Lower lobe of right lung (tissue), 2 donors: ENCODE results near the gene TARS1. TPM values are rescaled to one million over a fixed set of nuclear protein-coding genes. Genes with fewer than 3 reads are reported as not detected.

ENCODE experiments used
- ATAC-seq, 2 donors: fragments of 200-7000 bp; cut with Tn5 transposase; one replicate each; pipeline ENCODE4 v1.9.1; 2020 to 2022; ENCODE audit warnings: mild to moderate bottlenecking in 2 of 2, moderate library complexity in 2 of 2
- DNase-seq: peaks from one replicate; pipeline ENCODE4 v3.0.0-alpha.2; 2020
- H3K27ac ChIP-seq: fragments of 200-600 bp; one replicate; pipeline ENCODE4 v1.8.0; 2022
- H3K27me3 ChIP-seq: fragments of 200-600 bp; one replicate; pipeline ENCODE4 v1.8.0; 2022; ENCODE audit warnings: low read depth
- H3K36me3 ChIP-seq: fragments of 200-600 bp; one replicate; pipeline ENCODE4 v1.8.0; 2022; ENCODE audit warnings: mild to moderate bottlenecking
- H3K4me1 ChIP-seq: fragments of 200-600 bp; one replicate; pipeline ENCODE4 v1.8.0; 2022
- H3K4me3 ChIP-seq: fragments of 200-600 bp; one replicate; pipeline ENCODE4 v1.8.0; 2022; ENCODE audit warnings: mild to moderate bottlenecking
- H3K9me3 ChIP-seq: fragments of 200-600 bp; one replicate; pipeline ENCODE4 v1.8.0; 2022
- CTCF ChIP-seq: fragments of 200-600 bp; IDR thresholded peaks from one replicate; pipeline ENCODE4 v1.8.0; 2022; ENCODE audit warnings: antibody characterized with exemption, mild to moderate bottlenecking
- intact Hi-C: fragments of 100-400 bp; cut with DNase I; formaldehyde crosslinking; loops from one replicate; pipeline ENCODE4 v1.11.0; 2022
- total RNA-seq: library from RNA; stranded (reverse); fragmentation: NEBNext Ultra II Directional; extraction: Animal tissue kit (Norgen Biotek cat#: 25700); gene quantifications from one replicate; pipeline ENCODE4 v1.2.1, GENCODE V29; 2021
- donor health status: DM: no; HTN: yes; CAD: no; lungs with severe emphysema.

Gene TARS1
- total RNA-seq, 1 donor from 2014 or later: 93.9 TPM

DNA sequence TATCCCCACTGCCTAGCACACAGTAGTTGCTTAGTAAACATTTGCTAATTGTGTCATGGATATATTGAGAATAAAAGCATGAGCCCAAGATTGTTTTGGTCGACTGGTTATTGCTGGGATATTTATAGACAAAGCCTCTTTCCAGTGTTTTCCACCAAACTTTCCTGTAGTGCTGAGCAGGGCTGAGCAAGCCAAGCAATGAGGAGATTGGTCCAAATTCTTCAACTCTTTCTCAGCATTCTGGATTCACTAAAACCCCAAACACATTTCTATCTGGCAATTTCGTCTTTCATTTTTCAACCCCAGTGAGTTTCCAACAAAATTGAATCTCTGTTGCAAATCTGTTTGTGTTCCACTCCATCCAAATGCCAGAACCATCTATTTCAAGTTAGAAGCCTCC is 31.9 kb upstream of the TARS1 start:
- no peak for ATAC-seq
- Histone ChIP-seq H3K27me3 (no peaks in the 10 kb centered on the region), H3K36me3 (no peaks in the 10 kb centered on the region), H3K4me1 (no peaks in the 10 kb centered on the region), H3K9me3 (no peaks in the 10 kb centered on the region), H3K27ac (no peak overlapping the region), H3K4me3 (no peak overlapping the region)
- DNase-seq: no peak
- intact Hi-C loops: no loop called here
- no peak for TF ChIP-seq CTCF

- intact Hi-C loops: no loop called here
- TF ChIP-seq CTCF: no peak
- no peak for ATAC-seq
- Histone ChIP-seq H3K27me3 (no peaks in the 10 kb centered on the region), H3K36me3 (no peaks in the 10 kb centered on the region), H3K4me3 (no peak overlapping the region), H3K27ac (no peak overlapping the region), H3K9me3 (no peaks in the 10 kb centered on the region), H3K4me1 (no peaks in the 10 kb centered on the region)
- DNase-seq: no peak
Observed at GRCh38 chr5:33409435-33410170, 31.2 kb upstream of the TARS1 start.

DNA sequence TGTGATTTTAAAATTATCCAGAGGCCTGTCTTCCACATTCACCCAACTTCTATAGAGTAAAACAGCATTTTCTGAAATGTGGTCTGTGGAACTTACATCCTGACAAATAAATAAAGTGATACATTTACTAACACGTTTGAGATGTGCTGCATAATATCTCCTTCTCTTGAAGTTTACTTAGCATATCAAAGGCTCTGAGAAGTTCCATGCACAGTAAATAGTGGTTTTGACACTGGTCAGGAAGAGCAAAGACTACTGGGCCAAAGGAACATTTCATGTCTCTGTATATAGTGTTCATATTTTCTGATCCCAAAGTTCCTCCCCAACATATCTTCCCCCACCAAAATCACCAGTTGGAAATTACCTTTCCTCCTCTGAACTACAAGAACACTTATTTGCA is 30.5 kb upstream of the TARS1 start:
- no peak for DNase-seq
- no peak overlapping the region for H3K4me3 ChIP-seq
- TF ChIP-seq CTCF: no peak
- no peaks in the 10 kb centered on the region for H3K9me3 ChIP-seq
- no peak for ATAC-seq
- H3K27ac ChIP-seq: no peak overlapping the region
- no peaks in the 10 kb centered on the region for H3K36me3 ChIP-seq
- intact Hi-C loops: no loop called here
- no peaks in the 10 kb centered on the region for H3K27me3 ChIP-seq
- H3K4me1 ChIP-seq: no peaks in the 10 kb centered on the region

DNA sequence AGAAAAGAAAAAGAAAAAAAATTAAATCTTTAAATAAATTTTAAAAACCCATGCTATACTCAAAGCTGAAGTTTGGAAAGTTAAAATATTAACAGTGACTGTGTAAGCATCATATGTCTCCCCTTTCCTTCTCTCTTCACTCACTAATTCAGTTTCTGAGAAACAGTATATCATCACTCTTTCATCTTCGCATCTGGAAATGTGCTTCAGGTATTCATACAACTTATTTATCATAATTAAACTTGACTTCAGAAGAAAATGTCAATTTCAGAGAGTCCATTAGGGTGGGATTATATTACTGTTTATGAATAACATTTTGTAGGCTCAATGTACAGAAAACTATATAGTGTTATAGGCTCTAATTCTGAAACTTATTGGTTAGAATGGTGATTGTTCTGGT is 29.3 kb upstream of the TARS1 start:
- no peak for DNase-seq
- intact Hi-C loops: no loop called here
- no peak for ATAC-seq
- H3K4me1 ChIP-seq: no peaks in the 10 kb centered on the region
- no peak overlapping the region for H3K27ac ChIP-seq
- H3K4me3 ChIP-seq: no peak overlapping the region
- no peaks in the 10 kb centered on the region for H3K9me3 ChIP-seq
- H3K27me3 ChIP-seq: no peaks in the 10 kb centered on the region
- no peaks in the 10 kb centered on the region for H3K36me3 ChIP-seq
- no peak for TF ChIP-seq CTCF

DNA sequence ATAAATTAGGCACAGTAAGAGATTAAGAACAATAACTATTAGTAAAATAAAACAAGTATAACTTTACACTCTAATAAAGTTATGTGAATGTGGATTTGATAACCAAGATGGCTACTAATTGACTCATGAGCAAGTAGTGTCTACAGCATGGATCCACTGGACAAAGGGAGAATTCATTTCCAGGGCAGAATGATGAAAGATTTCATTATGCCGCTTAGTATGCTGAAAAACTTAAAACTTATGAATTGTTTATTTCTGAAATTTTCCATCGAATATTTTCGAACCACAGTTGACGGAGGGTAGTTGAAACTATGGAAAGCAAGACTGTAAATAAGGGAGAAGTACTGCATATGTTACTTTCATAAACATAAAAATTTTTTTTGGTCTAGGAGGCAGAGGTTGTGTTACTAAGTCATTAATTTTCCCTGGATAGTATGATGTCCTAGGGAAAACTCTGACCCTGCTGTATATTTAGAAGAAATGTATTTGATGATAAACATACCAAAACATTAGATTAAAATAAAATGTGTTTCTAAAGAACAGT is 24.9 kb upstream of the TARS1 start:
- H3K36me3 ChIP-seq: no peaks in the 10 kb centered on the region
- no peak for TF ChIP-seq CTCF
- intact Hi-C loops: no loop called here
- no peaks in the 10 kb centered on the region for H3K27me3 ChIP-seq
- H3K4me3 ChIP-seq: no peak overlapping the region
- ATAC-seq (no peak), DNase-seq (no peak)
- H3K9me3 ChIP-seq: no peaks in the 10 kb centered on the region
- H3K4me1 ChIP-seq: no peaks in the 10 kb centered on the region
- no peak overlapping the region for H3K27ac ChIP-seq
